Activated gamma-delta T cell (primary cell): ENCODE data around the gene CLOCK.

Experiments used
- DNase-seq: peaks from one replicate; lab custom pipeline; 2025; lab: John Stamatoyannopoulos, UW

The CLOCK gene

GRCh38 chr4:55540271-55540670 lies 6.4 kb downstream of the CLOCK start:
- DNase-seq: no peak

GRCh38 chr4:55539658-55540057 lies 7.1 kb downstream of the CLOCK start:
- DNase-seq: no peak

- DNase-seq: no peak
Observed at GRCh38 chr4:55538531-55538930, 8.2 kb downstream of the CLOCK start.

- DNase-seq: no peak
Observed at GRCh38 chr4:55534306-55534705, 12.4 kb downstream of the CLOCK start.

GRCh38 chr4:55530691-55531090 lies 16.0 kb downstream of the CLOCK start:
- no peak for DNase-seq

- no peak for DNase-seq
Observed at GRCh38 chr4:55530167-55530566, 16.5 kb downstream of the CLOCK start.

GRCh38 chr4:55528491-55528890 lies 18.2 kb downstream of the CLOCK start:
- DNase-seq: no peak

- no peak for DNase-seq
Observed at GRCh38 chr4:55524844-55525571, 21.7 kb downstream of the CLOCK start.

- no peak for DNase-seq
Observed at GRCh38 chr4:55518442-55518841, 28.3 kb downstream of the CLOCK start.

GRCh38 chr4:55517526-55518229 lies 29.0 kb downstream of the CLOCK start:
- DNase-seq: no peak

- no peak for DNase-seq
Observed at GRCh38 chr4:55512922-55513571, 33.7 kb downstream of the CLOCK start.

GRCh38 chr4:55512077-55512476 lies 34.6 kb downstream of the CLOCK start:
- no peak for DNase-seq

- no peak for DNase-seq
Observed at GRCh38 chr4:55510685-55511084, 36.0 kb downstream of the CLOCK start.

GRCh38 chr4:55509266-55509665 lies 37.4 kb downstream of the CLOCK start:
- no peak for DNase-seq

GRCh38 chr4:55507612-55508011 lies 39.1 kb downstream of the CLOCK start:
- DNase-seq: no peak

- DNase-seq: no peak
Observed at GRCh38 chr4:55503169-55503568, 43.5 kb downstream of the CLOCK start.

GRCh38 chr4:55500072-55500471 lies 46.6 kb downstream of the CLOCK start:
- no peak for DNase-seq

- DNase-seq: no peak
Observed at GRCh38 chr4:55499495-55499894, 47.2 kb downstream of the CLOCK start.

- DNase-seq: no peak
Observed at GRCh38 chr4:55498051-55498450, 48.7 kb downstream of the CLOCK start.

GRCh38 chr4:55491486-55491885 lies 55.2 kb downstream of the CLOCK start:
- DNase-seq: no peak

- no peak for DNase-seq
Observed at GRCh38 chr4:55488716-55489115, 58.0 kb downstream of the CLOCK start.

GRCh38 chr4:55485821-55486220 lies 60.9 kb downstream of the CLOCK start:
- no peak for DNase-seq

- DNase-seq: no peak
Observed at GRCh38 chr4:55483315-55483714, 63.4 kb downstream of the CLOCK start.
